SH-SY5Y (cell line): ENCODE measurements around the gene ZNF615.

ENCODE experiments used
- GATA2 ChIP-seq: IDR thresholded peaks from 2 replicates; pipeline ENCODE4 v1.6.1; 2011; ENCODE audit warnings: mild to moderate bottlenecking, low read depth, low read length
- GATA3 ChIP-seq: IDR thresholded peaks from 2 replicates; pipeline ENCODE4 v1.6.1; 2011; ENCODE audit warnings: low read depth, mild to moderate bottlenecking, low read length, moderate library complexity

ZNF615 gene

DNA sequence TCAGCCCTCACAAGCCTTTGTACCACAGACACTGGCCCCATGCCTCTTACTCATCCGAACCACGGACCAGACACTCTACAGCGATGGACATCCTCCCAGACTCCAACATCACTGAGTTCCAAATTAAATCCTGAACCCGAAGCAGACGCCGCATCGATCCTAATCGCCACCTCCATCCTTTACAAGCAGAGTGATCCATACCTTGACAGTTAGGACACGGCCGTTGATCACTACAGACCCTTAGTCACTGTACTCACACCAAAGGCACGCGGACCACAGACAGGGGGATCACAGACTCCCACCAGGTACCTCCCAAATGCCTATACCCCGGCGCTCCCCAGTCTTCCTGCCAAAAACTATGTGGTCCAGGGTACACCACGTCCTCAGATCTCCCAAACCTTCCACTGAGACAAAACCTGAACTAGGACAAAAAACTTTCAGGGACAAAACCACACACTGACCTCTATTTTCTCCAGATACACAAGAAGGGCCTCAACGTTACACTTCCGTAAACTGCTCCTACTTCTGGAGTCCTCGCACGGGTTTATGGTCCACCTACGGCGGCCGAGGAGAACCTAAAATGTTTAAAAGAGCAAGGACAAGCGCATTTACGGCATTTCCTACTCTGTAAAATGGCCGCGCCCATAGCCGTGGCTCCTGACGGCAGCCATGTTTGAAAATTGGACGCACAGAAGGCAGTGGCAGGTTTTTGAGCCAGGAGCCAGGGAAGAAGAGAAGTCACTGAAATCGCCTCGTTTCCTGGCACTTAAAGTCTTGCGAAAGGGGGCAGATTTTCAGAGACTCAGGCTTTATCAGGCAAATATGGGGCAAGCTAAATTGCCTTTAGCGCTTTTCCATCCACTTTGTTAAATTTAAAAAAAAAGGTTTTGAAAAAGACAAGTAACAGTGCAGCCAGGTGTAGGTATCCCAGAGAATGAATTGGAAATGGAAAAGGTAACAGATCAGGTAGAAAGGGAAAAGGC is 21.4 kb downstream of the ZNF615 start, which contains the start of gene ZNF350:
ZNF350 (minus strand) TSS at position 532 of the 983 bp plus-strand sequence. CDS start 12,480 bp downstream, outside the sequence.
- TF ChIP-seq GATA3 (no peak), GATA2 (no peak)

GRCh38 chr19:51983361-51983760 is 24.6 kb downstream of the ZNF615 start:
- TF ChIP-seq GATA2 (no peak), GATA3 (no peak)

GRCh38 chr19:51980116-51980736 is 27.8 kb downstream of the ZNF615 start:
- TF ChIP-seq GATA3 (no peak), GATA2 (no peak)

- TF ChIP-seq GATA3 (no peak), GATA2 (no peak)
Measured at GRCh38 chr19:51978882-51979281, 29.1 kb downstream of the ZNF615 start.

- no peak for TF ChIP-seq GATA2
- no peak for TF ChIP-seq GATA3
Measured at GRCh38 chr19:51977346-51977745, 30.7 kb downstream of the ZNF615 start.

DNA sequence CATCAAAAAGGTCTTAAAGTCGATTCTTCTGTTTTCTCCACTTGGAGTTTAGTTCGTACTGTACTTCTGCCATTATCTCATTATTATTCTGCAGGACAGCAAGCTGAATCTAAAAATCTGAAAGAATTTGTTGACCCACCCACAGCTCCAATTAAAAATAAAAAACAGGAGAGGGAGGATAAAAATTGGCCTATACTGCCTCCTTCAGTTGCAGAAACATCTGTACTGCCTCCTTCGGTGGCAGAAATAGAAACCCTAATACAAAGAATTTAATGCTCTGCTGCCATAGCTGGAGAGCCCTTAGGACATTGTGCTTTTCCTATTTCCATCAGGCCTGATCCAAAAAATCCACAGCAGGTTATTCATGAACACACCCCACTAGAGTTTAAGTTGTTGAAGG is 31.2 kb downstream of the ZNF615 start:
- TF ChIP-seq GATA2 (no peak), GATA3 (no peak)

GRCh38 chr19:51971624-51972023 is 36.4 kb downstream of the ZNF615 start:
- TF ChIP-seq GATA3 (no peak), GATA2 (no peak)

DNA sequence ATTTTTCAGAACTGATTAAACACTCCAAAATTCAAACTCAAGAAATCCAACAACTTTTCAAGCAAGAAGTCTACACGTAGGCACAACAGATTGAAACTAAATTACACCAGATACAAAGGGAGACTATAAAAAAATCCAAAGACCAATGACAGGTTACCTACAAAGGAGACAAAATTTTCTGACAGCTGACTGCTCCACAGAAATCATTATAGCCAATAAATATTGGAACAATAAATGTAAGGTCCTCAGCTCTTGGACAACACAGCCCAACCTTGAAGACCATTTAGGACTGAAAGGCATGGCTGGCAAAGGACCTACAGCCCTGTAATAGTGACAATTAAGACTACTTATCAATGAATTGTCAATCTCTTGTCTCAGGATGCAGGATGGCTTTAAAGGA is 37.3 kb downstream of the ZNF615 start:
- no peak for TF ChIP-seq GATA2
- no peak for TF ChIP-seq GATA3

- TF ChIP-seq GATA3 (no peak), GATA2 (no peak)
Measured at GRCh38 chr19:51965583-51965982, 42.4 kb downstream of the ZNF615 start.

- TF ChIP-seq GATA3 (no peak), GATA2 (no peak)
Measured at GRCh38 chr19:51959791-51960190, 48.2 kb downstream of the ZNF615 start.

DNA sequence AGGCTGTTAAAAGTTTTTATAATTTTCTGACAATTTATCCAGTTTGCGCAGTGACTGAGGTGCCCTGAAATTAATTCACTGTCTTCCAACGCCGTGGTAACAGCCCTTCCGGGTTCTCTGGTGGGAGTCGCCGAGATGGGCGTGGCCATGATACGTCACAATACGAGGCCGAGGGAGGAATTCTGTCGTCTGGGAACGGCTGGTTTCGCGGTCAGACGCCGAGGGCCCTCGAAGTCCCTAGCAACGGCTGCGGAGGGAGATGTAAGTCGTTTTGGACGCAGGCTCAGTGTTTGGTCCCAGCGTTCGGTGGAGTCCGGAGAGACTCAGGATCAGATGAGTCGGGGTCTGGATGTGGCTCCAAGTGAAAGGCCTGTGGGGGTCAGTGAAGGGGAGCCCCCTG is 59.0 kb downstream of the ZNF615 start:
- TF ChIP-seq GATA3 (no peak), GATA2 (no peak)

DNA sequence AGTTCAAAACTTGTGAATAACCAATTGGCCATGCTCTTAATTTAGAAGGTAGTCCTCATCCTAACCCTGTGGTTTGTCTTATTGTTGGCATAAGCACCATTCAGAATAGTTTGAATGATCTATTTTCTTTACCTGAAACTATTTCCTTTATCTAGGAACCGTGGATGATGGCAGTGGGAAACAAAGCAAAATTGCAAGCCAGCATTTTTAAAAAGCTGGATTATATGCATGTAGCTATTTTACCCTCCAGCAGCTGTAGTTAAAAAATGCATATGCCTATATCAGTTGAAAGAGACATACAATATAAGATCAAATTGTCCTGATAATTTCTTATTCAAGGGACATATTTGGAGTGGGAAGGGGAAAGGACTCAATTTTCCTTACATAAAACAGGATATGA is 61.4 kb downstream of the ZNF615 start:
- TF ChIP-seq GATA3 (no peak), GATA2 (no peak)

- TF ChIP-seq GATA3 (no peak), GATA2 (no peak)
Measured at GRCh38 chr19:51944798-51945552, 63.0 kb downstream of the ZNF615 start.
